Liver (tissue), 9 donors: ENCODE results near the gene ABHD6. TPM values are rescaled to one million over a fixed set of nuclear protein-coding genes. Genes with fewer than 3 reads are reported as not detected.

Source experiments
- DNase-seq: peaks from one replicate; pipeline ENCODE4 v3.0.0-alpha.2; 2017; ENCODE audit warnings: low spot score
- H3K27ac ChIP-seq, 2 donors: one replicate each; pipeline ENCODE4 v1.7.0; 2013; ENCODE audit warnings: inconsistent platforms in 2 of 2, low read length in 2 of 2, control low read depth in 1 of 2, low read depth in 1 of 2, mild to moderate bottlenecking in 1 of 2
- H3K27me3 ChIP-seq, 4 donors: one replicate each; pipeline versions ENCODE4 v1.6.1 to v1.7.0; 2013; ENCODE audit warnings: low read length in 3 of 4, inconsistent platforms in 1 of 4, mild to moderate bottlenecking in 1 of 4, moderate library complexity in 1 of 4; ENCODE audit not compliant: control insufficient read depth in 4 of 4, insufficient read depth in 4 of 4
- H3K36me3 ChIP-seq, 4 donors: one replicate each; pipeline versions ENCODE4 v1.6.1 to v1.7.0; 2013; ENCODE audit warnings: low read length in 3 of 4, mild to moderate bottlenecking in 3 of 4, low read depth in 1 of 4, moderate library complexity in 1 of 4; ENCODE audit not compliant: control insufficient read depth in 4 of 4, insufficient read depth in 3 of 4
- H3K4me1 ChIP-seq, 4 donors: one replicate each; pipeline versions ENCODE4 v1.6.1 to v1.7.0; 2013; ENCODE audit warnings: low read length in 3 of 4, mild to moderate bottlenecking in 3 of 4, moderate library complexity in 1 of 4; ENCODE audit not compliant: control insufficient read depth in 4 of 4, insufficient read depth in 4 of 4
- H3K4me3 ChIP-seq, 3 donors: one replicate each; pipeline versions ENCODE4 v1.6.1 to v1.7.0; 2013; ENCODE audit warnings: low read length in 3 of 3, control low read depth in 1 of 3, low read depth in 1 of 3, mild to moderate bottlenecking in 1 of 3
- H3K9ac ChIP-seq, 2 donors: one replicate each; pipeline ENCODE4 v1.7.0; 2013; ENCODE audit warnings: low read length in 2 of 2, mild to moderate bottlenecking in 2 of 2, moderate library complexity in 2 of 2, control low read depth in 1 of 2, low read depth in 1 of 2
- H3K9me3 ChIP-seq, 4 donors: one replicate each; pipeline versions ENCODE4 v1.6.1 to v1.7.0; 2013; ENCODE audit warnings: low read length in 3 of 4; ENCODE audit not compliant: control insufficient read depth in 4 of 4
- ATF3 ChIP-seq: IDR thresholded peaks from 2 replicates; pipeline ENCODE4 v1.6.1; 2016; ENCODE audit warnings: antibody characterized with exemption
- CTCF ChIP-seq: fragments of 150-350 bp; IDR thresholded peaks from 2 replicates; pipeline ENCODE4 v1.5.1; 2017; ENCODE audit warnings: improper control_type of control experiment, low read depth, low read length; ENCODE audit not compliant: missing input control
- EGR1 ChIP-seq, 2 donors: IDR thresholded peaks; 2 replicates each; pipeline ENCODE4 v1.6.1; 2016 to 2018; ENCODE audit warnings: antibody characterized with exemption in 2 of 2, low read depth in 2 of 2
- FOXA1 ChIP-seq: IDR thresholded peaks from 2 replicates; pipeline ENCODE4 v1.6.1; 2016; ENCODE audit warnings: antibody characterized with exemption
- JUND ChIP-seq, 2 donors: IDR thresholded peaks; 2 replicates each; pipeline ENCODE4 v1.6.1; 2016; ENCODE audit warnings: antibody characterized with exemption in 2 of 2
- MAX ChIP-seq: IDR thresholded peaks from 2 replicates; pipeline ENCODE4 v1.6.1; 2016; ENCODE audit warnings: antibody characterized with exemption
- NR2F2 ChIP-seq: IDR thresholded peaks from 2 replicates; pipeline ENCODE4 v1.6.1; 2016; ENCODE audit warnings: antibody characterized with exemption
- RAD21 ChIP-seq, 2 donors: IDR thresholded peaks; 2 replicates each; pipeline ENCODE4 v1.6.1; 2016; ENCODE audit warnings: antibody characterized with exemption in 2 of 2, mild to moderate bottlenecking in 2 of 2
- REST ChIP-seq: IDR thresholded peaks from 2 replicates; pipeline ENCODE4 v1.6.1; 2016; ENCODE audit warnings: antibody characterized with exemption, mild to moderate bottlenecking
- RXRA ChIP-seq, 2 donors: IDR thresholded peaks; 2 replicates each; pipeline ENCODE4 v1.6.1; 2017 to 2018; ENCODE audit warnings: antibody characterized with exemption in 2 of 2, mild to moderate bottlenecking in 1 of 2
- YY1 ChIP-seq: IDR thresholded peaks from 2 replicates; pipeline ENCODE4 v1.6.1; 2016; ENCODE audit warnings: antibody characterized with exemption, mild to moderate bottlenecking
- WGBS: extraction: QIAGEN DNeasy Blood & Tissue Kit; methylation state at CpG from one replicate; pipeline ENCODE4 v1.1.7; 2013; 5-methylcytosine and 5-hydroxymethylcytosine counted together
- polyA plus RNA-seq, 2 donors: library from polyadenylated mRNA; stranded (reverse) in 1 of 2; unstranded in 1 of 2; fragments of 200-250 nt in 1 of 2; fragments of >200 nt in 1 of 2; fragmentation: Nextera tagmentation in 1 of 2; extraction: Ambion mirVana in 1 of 2; gene quantifications; one replicate each; pipeline versions ENCODE4 v1.2.1 to v1.2.3, GENCODE V29; 2013 to 2015
- total RNA-seq, 2 donors: library from RNA; depleted of rRNA; stranded (reverse); fragments of >200 nt; gene quantifications; one replicate each; pipeline ENCODE4 v1.2.3, GENCODE V29; 2014
- donor health status: healthy.
- donor health status: healthy.
- donor health status: healthy.
- donor health status: healthy.
- donor health status: healthy.

ABHD6 gene
- total and polyA plus RNA-seq, 4 donors = 19.8 to 60.9 (median 38.3) TPM

GRCh38 chr3:58256511-58256910 is 18.9 kb downstream of the ABHD6 start:
- 95% methylated on average over 4 of the region's 4 CpGs for WGBS
- TF ChIP-seq EGR1 (IDR thresholded peaks at IDR 0.05; ENCODE audit: low read depth in 2 of 2) = no peak
- TF ChIP-seq ATF3 = no peak
- no peak for TF ChIP-seq YY1
- no peak for TF ChIP-seq NR2F2
- no peak for TF ChIP-seq JUND (IDR thresholded peaks at IDR 0.05)
- TF ChIP-seq MAX = no peak
- no peak for TF ChIP-seq REST
- no peak for TF ChIP-seq RAD21 (IDR thresholded peaks at IDR 0.05)
- TF ChIP-seq CTCF = no peak

GRCh38 chr3:58258392-58259055 is 20.9 kb downstream of the ABHD6 start:
- no peaks in the 10 kb centered on the region for H3K9me3 ChIP-seq
- TF ChIP-seq FOXA1 (no peak), MAX (no peak)
- no peak overlapping the region for H3K9ac ChIP-seq
- WGBS = 97% methylated on average over 10 of the region's 10 CpGs
- H3K27ac ChIP-seq = no peak overlapping the region
- no peak for DNase-seq
- no peak overlapping the region for H3K4me3 ChIP-seq
- no peaks in the 10 kb centered on the region for H3K27me3 ChIP-seq
- H3K4me1 ChIP-seq = peaks cover 0 to 10% (median 3%) of the 10 kb centered on the region in 4 donors
- peaks cover 6 to 23% (median 14%) of the 10 kb centered on the region in 4 donors for H3K36me3 ChIP-seq

More at GRCh38 chr3:58256511-58256910, 18.9 kb downstream of the ABHD6 start:
- H3K9ac ChIP-seq = no peak overlapping the region
- no peak overlapping the region for H3K27ac ChIP-seq
- no peak overlapping the region for H3K4me3 ChIP-seq
- no peaks in the 10 kb centered on the region for H3K27me3 ChIP-seq
- peaks cover 3 to 23% (median 13%) of the 10 kb centered on the region in 4 donors for H3K36me3 ChIP-seq
- H3K4me1 ChIP-seq = peaks cover 0 to 18% (median 8%) of the 10 kb centered on the region in 4 donors
- DNase-seq = no peak
- no peaks in the 10 kb centered on the region for H3K9me3 ChIP-seq

- TF ChIP-seq MAX (no peak), RXRA (IDR thresholded peaks at IDR 0.05) (no peak)
- no peak for DNase-seq
- Histone ChIP-seq H3K9ac (no peak overlapping the region), H3K27me3 (no peaks in the 10 kb centered on the region), H3K4me3 (no peak overlapping the region), H3K36me3 (peaks cover 6 to 23% (median 14%) of the 10 kb centered on the region in 4 donors), H3K27ac (no peak overlapping the region), H3K4me1 (no peaks in the 10 kb centered on the region), H3K9me3 (no peaks in the 10 kb centered on the region)
- 93% methylated on average over 6 of the region's 6 CpGs for WGBS
Observed at GRCh38 chr3:58260261-58260731, 22.7 kb downstream of the ABHD6 start.
